ENCODE data around the gene SIN3A.
"Not testable (repeated sequence)": the region's sequence is repeated elsewhere in the genome, so short reads cannot be mapped to it uniquely, and the experiment has no call there.

The SIN3A gene

GRCh38 chr15:75449585-75450306, 1.7 kb downstream of the SIN3A start:
- DNase-seq, result no peak

DNA sequence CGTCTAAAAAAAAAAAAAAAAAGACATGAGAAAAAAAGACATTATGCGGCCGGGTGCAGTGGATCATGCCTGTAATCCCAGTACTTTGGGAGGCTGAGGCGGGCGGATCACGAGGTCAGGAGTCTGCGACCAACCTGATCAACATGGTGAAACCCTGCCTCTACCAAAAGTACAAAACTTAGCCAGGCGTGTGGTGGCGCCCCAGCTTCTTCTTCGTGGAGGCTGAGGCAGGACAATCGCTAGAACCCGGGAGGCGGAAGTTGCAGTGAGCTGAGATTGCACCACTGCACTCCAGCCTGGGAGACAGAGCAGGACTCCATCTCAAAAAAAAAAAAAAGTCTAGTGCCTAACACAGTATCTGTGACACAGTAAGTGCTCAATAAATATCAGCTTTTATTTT, 3.3 kb downstream of the SIN3A start:
- not testable (repeated sequence) for DNase-seq

- no peak for DNase-seq
Measured at GRCh38 chr15:75446151-75446550, 5.3 kb downstream of the SIN3A start.

DNA sequence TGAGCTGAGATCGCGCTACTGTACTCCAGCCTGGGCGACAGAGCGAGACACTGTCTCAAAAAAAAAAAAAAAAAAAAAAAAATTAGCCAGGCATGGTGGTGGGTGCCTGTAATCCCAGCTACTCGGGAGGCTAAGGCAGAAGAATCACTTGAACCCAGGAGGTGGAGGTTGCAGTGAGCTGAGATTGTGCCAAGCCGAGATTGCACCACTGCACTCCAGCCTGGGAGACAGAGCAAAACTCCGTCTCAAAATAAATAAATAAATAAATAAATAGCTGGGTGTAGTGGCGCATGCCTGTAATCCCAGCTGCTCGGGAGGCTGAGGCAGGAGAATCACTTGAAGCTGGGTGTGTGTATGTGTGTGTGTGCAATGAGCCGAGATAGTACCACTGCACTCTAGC, 6.2 kb downstream of the SIN3A start:
- DNase-seq, result not testable (repeated sequence)

DNA sequence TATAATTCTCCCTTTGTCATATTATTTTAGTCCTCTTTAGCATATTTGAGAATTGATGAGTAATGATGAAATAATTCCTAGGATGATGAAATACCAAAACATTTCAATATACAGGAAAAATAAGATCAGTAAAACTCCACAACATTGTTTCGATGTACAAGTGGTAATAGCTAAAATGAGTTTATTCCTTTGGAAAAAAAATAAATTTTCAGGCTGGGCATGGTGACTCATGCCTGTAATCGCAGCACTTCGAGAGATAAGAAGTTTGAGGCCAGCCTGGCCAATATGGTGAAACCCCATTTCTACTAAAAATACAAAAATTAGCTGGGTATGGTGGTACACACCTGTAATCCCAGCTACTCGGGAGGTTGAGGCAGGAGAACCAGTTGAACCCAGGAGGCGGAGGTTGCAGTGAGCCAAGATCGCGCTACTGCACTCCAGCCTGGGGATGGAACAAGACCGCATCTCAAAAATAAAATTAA, 7.5 kb downstream of the SIN3A start:
- DNase-seq, result not testable (repeated sequence)

- no peak for DNase-seq
Measured at GRCh38 chr15:75437721-75438120, 13.8 kb downstream of the SIN3A start.

GRCh38 chr15:75436881-75437280, 14.6 kb downstream of the SIN3A start:
- no peak for DNase-seq

- DNase-seq, result no peak
Measured at GRCh38 chr15:75431682-75432081, 19.8 kb downstream of the SIN3A start.

- DNase-seq, result no peak
Measured at GRCh38 chr15:75431270-75431669, 20.2 kb downstream of the SIN3A start.

DNA sequence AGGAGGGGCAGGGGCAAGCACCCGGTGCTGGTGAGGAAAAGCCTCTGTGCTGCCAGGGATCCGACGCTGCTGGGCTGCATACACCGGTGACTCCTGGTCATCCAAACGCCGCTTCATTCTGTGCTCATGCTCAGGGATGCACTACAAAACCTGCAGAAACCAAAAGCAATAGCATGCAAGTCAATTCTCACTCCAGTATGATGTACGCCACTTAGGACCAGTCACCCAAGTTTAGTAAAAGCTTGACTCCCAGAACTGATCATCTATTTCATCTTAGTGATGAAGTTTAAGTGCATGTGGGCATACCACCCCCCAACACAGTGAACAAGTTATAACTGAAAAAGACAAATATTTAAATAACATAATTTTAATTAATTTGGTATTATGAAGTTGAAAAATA, 21.2 kb downstream of the SIN3A start:
- no peak for DNase-seq

DNA sequence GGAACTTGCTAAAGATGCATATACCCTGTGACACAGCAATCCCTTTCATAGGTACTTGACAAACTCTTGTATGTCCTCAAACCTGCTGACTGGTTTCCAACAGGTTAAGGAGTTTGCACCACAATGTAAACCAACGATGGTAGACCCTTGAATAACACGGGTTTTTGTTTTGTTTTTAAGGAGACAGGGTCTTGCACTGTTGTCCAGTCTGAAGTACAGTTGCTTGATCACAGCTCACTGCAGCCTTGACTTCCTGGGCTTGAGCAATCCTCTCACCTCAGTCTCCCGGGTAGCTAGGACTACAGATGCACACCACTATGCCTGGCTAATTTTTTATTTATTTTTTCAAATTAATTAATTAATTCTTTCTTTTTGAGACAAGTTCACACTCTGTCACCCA, 23.3 kb downstream of the SIN3A start:
- DNase-seq, result no peak

DNA sequence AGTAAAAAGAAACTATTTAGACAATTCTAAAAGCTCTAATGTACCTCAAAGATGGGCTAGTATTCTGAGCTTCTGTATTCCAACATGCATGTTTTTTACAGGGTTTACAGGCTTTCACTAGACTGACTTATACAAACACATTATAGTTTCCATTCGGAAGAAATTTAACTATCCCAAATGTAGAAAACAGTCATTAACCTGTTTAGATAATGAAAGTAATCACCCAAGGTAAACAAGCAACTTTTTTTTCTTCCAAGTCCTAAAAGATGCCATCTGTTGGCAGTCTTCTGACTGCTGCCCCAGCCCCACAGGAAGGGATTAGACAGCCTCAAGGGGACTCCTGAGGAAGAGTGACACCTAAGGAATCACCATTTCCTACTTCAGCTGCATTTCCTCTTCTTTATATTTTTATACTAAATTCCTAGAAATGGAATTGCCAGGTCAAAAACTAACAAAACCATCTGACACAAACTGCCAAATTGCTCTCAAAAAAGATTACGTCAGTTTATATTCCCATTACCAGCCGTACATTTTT, 25.5 kb downstream of the SIN3A start:
- DNase-seq, result no peak

GRCh38 chr15:75422554-75422953, 28.9 kb downstream of the SIN3A start:
- DNase-seq, result no peak

DNA sequence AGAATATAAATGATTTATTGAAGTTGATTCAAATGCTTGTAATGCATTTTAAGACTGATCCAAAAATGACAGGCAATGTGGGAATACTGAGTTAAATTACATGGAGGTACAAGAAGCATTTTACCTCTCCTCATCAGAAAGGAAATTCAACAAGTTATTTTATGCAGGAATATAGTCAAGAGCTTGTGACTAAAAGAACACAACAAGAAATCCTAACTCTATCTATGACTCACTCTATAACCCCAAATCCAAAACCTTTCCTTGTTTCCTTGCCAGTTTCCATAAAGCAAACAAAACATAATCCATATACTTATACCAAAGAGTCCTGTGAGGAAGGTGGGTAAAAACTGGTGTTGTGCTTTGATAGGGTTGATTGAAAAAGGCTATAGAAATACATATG, 30.8 kb downstream of the SIN3A start:
- DNase-seq, result no peak

DNA sequence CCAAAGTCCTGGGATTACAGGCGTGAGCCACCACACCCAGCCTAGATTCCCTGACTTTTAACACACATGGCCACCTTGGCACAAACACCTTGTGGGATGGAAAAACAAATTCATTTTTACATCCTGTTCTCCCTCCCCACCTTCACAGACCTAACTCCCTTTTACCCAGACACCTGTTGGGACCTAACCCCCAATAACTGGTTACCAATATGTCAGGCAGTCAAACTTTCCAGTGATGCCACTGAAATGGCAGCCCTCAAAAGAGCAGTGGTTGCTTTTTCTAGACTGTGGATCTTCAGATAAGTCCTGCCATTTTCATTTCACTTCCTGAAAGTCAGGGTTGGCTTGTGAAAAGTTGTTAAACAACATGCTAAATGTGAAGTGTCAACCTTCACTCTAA, 34.9 kb downstream of the SIN3A start:
- no peak for DNase-seq

- DNase-seq, result no peak
Measured at GRCh38 chr15:75410196-75410595, 41.3 kb downstream of the SIN3A start.

- no peak for DNase-seq
Measured at GRCh38 chr15:75407083-75407482, 44.4 kb downstream of the SIN3A start.

DNA sequence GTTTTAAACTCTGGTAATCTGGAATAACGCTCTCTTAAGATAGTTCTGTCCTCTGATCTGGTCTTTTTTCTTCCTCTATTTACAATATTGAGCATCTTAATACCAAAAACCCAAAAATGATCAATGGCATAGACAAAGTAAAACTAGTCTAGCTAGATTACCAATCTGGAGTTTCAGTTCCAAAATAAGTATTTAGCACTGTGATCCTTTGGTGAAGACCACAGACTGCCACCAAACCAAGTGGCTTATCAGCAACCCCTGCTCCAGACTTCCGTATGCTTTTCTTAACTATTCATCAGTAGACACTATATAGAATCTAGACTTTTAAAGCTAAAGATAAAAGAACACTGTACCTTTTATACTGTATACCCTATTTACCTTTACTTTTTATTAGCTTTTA, 47.6 kb downstream of the SIN3A start:
- DNase-seq, result no peak

DNA sequence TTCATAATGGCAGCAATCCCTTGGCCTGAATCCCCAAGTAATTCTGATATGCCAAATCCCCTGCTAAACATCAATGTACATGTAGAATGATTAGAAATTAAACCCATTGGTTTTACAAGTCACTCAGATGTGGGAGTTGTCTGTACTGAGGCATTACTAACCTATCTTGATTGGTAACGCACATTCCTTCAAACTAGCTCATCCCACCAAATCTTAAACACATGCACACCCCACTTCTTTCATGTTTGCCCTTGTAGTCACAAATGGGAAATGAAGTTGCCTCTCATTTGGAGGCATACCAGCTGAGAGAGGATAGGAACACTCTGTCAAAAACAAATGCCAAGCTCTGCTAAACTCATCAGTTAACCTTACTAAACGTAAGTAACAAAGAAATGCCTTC, 54.0 kb downstream of the SIN3A start:
- no peak for DNase-seq

DNA sequence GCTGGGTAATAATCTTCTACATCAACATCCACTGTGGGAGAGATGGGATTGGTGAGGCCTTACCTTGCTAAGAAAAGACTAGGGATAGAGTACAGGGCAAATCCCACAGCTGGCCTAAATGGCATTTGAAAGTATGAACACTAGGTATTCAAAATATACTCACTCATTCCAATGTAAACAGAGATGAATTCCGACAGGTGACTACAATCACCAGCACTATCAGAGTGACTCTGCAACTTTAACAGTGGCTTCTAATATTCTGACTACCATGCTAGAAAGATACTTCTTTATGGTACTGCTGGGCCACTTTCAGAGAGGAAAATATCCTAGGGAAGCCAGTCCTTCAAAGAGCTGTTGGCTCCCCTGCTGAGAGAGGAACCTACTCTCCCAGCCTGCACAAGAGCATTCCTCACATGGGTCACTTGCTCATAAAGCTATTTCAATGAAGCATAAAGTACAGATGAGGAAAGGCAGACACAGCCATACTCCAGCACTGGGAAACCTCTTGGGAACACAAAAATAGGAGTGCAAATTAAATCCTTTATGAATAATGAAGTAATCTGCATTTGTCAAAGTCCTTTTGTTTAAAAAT, 61.6 kb downstream of the SIN3A start:
- DNase-seq, result no peak

DNA sequence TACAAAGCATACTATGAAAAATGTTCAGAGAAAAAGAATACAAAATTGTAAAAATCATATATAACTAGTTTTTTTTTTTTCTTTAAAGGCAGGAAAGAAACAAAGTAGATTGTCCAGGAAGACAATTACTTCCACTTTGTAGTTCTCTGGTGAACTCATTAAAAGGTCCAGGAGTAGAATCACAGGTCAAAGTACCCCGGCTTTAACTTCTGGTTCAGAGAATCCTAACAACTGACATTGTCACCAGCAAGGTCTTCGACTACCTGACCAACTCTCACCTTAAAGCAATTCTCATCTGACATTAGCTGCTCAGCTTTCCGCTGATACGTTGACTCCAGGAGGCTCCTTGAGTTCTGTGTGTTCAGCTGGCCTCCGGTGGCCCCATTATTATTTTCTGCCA, 67.5 kb downstream of the SIN3A start:
- not testable (repeated sequence) for DNase-seq

DNA sequence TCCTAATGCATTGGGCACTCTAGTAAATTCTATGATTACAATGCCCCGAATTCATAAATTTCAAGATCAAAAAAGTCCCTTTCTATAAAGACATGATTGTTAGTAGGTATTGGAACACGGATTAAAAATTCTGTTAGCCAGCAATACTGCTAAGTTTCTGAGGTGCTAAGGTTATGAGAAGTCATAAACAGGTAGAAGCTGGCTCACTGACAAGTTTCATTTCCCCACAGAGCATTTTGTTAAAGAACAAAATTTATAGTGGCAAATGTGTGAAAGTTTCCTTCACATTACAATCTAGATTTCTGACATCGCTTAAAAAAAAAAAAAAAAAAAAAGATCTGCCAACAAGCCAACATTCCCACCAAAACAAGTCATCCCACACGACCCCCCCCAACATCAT, 70.7 kb downstream of the SIN3A start:
- no peak for DNase-seq

DNA sequence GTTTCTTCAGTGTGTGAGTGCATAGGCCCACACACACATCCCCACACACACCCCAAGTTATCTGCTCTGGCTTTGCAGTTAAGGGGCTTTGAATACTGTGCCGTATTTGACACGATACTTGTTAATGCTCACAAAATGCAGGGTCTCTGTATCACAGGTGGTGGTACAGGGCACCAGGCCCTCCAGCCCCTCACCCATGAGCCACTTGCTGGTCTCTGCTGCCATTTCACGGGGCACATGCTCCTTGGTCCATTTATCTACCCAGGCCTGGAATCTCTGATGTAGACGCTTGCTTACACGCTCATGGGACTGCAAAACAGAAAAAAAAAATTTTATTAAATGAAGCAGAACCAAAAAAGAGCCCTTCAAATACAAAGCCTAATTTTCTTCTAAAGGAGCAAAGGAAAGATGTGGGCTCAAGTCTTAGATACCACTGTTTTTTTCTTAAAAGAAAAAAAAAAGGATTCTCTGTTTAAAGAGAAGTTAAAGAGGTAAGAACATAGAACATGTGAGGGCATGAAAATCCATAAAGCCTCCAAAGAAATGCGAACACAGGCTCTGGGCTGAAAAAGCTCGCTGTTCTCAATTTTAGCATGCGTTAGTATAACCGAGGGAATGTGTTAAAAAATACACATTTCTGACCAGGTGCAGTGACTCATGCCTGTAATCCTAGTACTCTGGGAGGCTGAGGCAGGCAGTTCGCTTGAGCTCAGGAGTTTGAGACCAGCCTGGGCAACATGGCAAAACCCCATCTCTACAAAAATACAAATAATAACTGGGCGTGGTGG, 79.4 kb downstream of the SIN3A start:
- no peak for DNase-seq

- DNase-seq, result no peak
Measured at GRCh38 chr15:75371486-75371885, 80.0 kb downstream of the SIN3A start.
